Brain microvascular endothelial cell (primary cell): Measurements from ENCODE around the gene ARL8B.

Experiments
- DNase-seq: peaks from one replicate; pipeline ENCODE4 v3.0.0-alpha.2; 2020
- H3K27ac ChIP-seq: fragments of 250-450 bp; sonication (Bioruptor Pico); 2 replicates; pipeline ENCODE4 v1.5.1; 2020; ENCODE audit warnings: mild to moderate bottlenecking, moderate library complexity
- H3K27me3 ChIP-seq: fragments of 250-450 bp; sonication (Bioruptor Pico); replicated peaks from 2 replicates; pipeline ENCODE4 v1.5.1; 2020; ENCODE audit warnings: mild to moderate bottlenecking
- H3K36me3 ChIP-seq: fragments of 250-450 bp; sonication (Bioruptor Pico); replicated peaks from 2 replicates; pipeline ENCODE4 v1.5.1; 2020; ENCODE audit warnings: mild to moderate bottlenecking
- H3K4me3 ChIP-seq: 2 replicates; pipeline ENCODE4 v1.5.1; 2011; ENCODE audit warnings: low read depth, mild to moderate bottlenecking, control low read depth, low read length, moderate library complexity
- CTCF ChIP-seq: IDR thresholded peaks from 2 replicates; pipeline ENCODE4 v1.5.1; 2011; ENCODE audit warnings: low read depth, mild to moderate bottlenecking, moderate library complexity, low read length, control low read depth, inconsistent platforms; ENCODE audit errors: missing control alignments
- in situ Hi-C: cut with HindIII; loops from 2 replicates; pipeline ENCODE4 v1.10.0; 2017; ENCODE audit warnings: low sequenced_read_pairs, low pct_ligation_motif_present

The ARL8B gene

GRCh38 chr3:5205165-5205941 lies 83.3 kb downstream of the ARL8B start:
- TF ChIP-seq CTCF: no peak
- Histone ChIP-seq H3K27me3 (no peaks in the 10 kb centered on the region), H3K4me3 (no peak overlapping the region), H3K27ac (peak overlapping the region; percentile 44), H3K36me3 (peaks cover 84% of the 10 kb centered on the region)
- DNase-seq: no peak
- in situ Hi-C loops: no loop called here

- in situ Hi-C loops: no loop called here
- Histone ChIP-seq H3K4me3 (no peak overlapping the region), H3K36me3 (peaks cover 86% of the 10 kb centered on the region)
Observed at GRCh38 chr3:5210926-5211325, 88.8 kb downstream of the ARL8B start.

GRCh38 chr3:5212628-5213573 lies 90.8 kb downstream of the ARL8B start:
- no peak for TF ChIP-seq CTCF
- peaks cover 82% of the 10 kb centered on the region for H3K36me3 ChIP-seq
- DNase-seq: no peak
- no peak overlapping the region for H3K27ac ChIP-seq
- in situ Hi-C loops: no loop called here
- no peaks in the 10 kb centered on the region for H3K27me3 ChIP-seq
- H3K4me3 ChIP-seq: no peak overlapping the region

More at GRCh38 chr3:5210926-5211325, 88.8 kb downstream of the ARL8B start:
- no peak for DNase-seq
- no peak for TF ChIP-seq CTCF
- no peak overlapping the region for H3K27ac ChIP-seq
- H3K27me3 ChIP-seq: no peaks in the 10 kb centered on the region

GRCh38 chr3:5213574-5213966 lies 91.5 kb downstream of the ARL8B start:
- Histone ChIP-seq H3K36me3 (peaks cover 77% of the 10 kb centered on the region), H3K4me3 (no peak overlapping the region), H3K27ac (no peak overlapping the region), H3K27me3 (no peaks in the 10 kb centered on the region)
- TF ChIP-seq CTCF: no peak
- in situ Hi-C loops: no loop called here
- no peak for DNase-seq

- no peak for TF ChIP-seq CTCF
- H3K27ac ChIP-seq: no peak overlapping the region
- no peak overlapping the region for H3K4me3 ChIP-seq
- in situ Hi-C loops: no loop called here
- peaks cover 70% of the 10 kb centered on the region for H3K36me3 ChIP-seq
- DNase-seq: no peak
- no peaks in the 10 kb centered on the region for H3K27me3 ChIP-seq
Observed at GRCh38 chr3:5214352-5214751, 92.3 kb downstream of the ARL8B start.
